Stomach (tissue), 4 donors: ENCODE measurements around the gene GM2A.

Experiments used
- EP300 ChIP-seq: sonication (generic); formaldehyde crosslinking; IDR thresholded peaks from one replicate; pipeline ENCODE4 v1.6.1; 2017; ENCODE audit warnings: antibody characterized with exemption
- POLR2A ChIP-seq, 4 donors: fragments of 450-650 bp; IDR thresholded peaks; one replicate each; pipeline ENCODE4 v1.6.1; 2016; ENCODE audit warnings: antibody characterized with exemption in 4 of 4, control low read depth in 2 of 4, mild to moderate bottlenecking in 1 of 4, moderate library complexity in 1 of 4
- POLR2AphosphoS5 ChIP-seq, 3 donors: sonication (generic); formaldehyde crosslinking; IDR thresholded peaks; one replicate each; pipeline ENCODE4 v1.6.1; 2016; ENCODE audit warnings: antibody characterized with exemption in 3 of 3
- TF ChIP-seq, protein P1 (sequence below), 7 experiments: fragments of 450-650 bp in 4 of 7; fragments of 200-600 bp in 3 of 7; sonication (generic) in 3 of 7; IDR thresholded peaks; one replicate each; pipeline ENCODE4 v1.5.1; 2016 to 2019; ENCODE audit warnings: antibody characterized with exemption in 7 of 7, control low read depth in 2 of 7, mild to moderate bottlenecking in 1 of 7

DNA sequence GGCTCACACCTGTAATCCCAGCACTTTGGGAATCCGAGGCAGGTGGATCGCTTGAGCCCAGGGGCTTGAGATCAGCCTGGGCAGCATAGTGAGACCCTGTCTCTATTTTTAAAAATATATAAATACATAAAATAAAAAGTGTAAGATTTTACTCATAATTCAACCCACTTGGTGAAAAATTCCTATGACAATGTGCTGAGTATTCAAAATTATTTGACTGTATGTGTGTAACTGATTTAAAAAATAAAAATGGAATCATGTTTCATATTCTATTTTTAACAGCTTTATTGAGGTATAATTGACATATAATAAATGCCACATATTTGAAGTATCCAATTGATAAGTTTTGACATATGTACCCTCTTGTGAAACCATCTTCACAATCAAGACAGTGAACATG is 22.8 kb downstream of the GM2A start:
- TF ChIP-seq, protein P1, sequence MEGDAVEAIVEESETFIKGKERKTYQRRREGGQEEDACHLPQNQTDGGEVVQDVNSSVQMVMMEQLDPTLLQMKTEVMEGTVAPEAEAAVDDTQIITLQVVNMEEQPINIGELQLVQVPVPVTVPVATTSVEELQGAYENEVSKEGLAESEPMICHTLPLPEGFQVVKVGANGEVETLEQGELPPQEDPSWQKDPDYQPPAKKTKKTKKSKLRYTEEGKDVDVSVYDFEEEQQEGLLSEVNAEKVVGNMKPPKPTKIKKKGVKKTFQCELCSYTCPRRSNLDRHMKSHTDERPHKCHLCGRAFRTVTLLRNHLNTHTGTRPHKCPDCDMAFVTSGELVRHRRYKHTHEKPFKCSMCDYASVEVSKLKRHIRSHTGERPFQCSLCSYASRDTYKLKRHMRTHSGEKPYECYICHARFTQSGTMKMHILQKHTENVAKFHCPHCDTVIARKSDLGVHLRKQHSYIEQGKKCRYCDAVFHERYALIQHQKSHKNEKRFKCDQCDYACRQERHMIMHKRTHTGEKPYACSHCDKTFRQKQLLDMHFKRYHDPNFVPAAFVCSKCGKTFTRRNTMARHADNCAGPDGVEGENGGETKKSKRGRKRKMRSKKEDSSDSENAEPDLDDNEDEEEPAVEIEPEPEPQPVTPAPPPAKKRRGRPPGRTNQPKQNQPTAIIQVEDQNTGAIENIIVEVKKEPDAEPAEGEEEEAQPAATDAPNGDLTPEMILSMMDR (IDR thresholded peaks at IDR 0.05): no peak
- no peak for TF ChIP-seq POLR2A (IDR thresholded peaks at IDR 0.05)
- no peak for TF ChIP-seq POLR2AphosphoS5 (IDR thresholded peaks at IDR 0.05)
- TF ChIP-seq EP300: no peak
